Keratinocyte (primary cell): ENCODE results near the gene FGFR3. TPM values are rescaled to one million over a fixed set of nuclear protein-coding genes. Genes with fewer than 3 reads are reported as not detected.

Experiments used
- DNase-seq: peaks from one replicate; pipeline ENCODE4 v3.0.0-alpha.2; 2011; ENCODE audit warnings: low read depth, missing footprints, low spot score
- FAIRE-seq: peaks from 2 replicates; lab custom pipeline; 2011; peaks lifted over from hg19 to GRCh38; lab: Jason Lieb, UNC
- H2AFZ ChIP-seq: 2 replicates; pipeline ENCODE4 v1.6.0; 2012; ENCODE audit warnings: low read length, control low read depth, inconsistent platforms; ENCODE audit not compliant: control insufficient read depth
- H3K27ac ChIP-seq: 2 replicates; pipeline ENCODE4 v1.5.1; 2011; ENCODE audit warnings: low read length; ENCODE audit not compliant: control insufficient read depth, insufficient read depth
- H3K27me3 ChIP-seq: 3 replicates; pipeline ENCODE4 v1.6.0; 2011; ENCODE audit warnings: low read length; ENCODE audit not compliant: control insufficient read depth, insufficient read depth; ENCODE audit errors: extremely low read depth
- H3K36me3 ChIP-seq, 2 experiments: 2 replicates in 1 of 2; 3 replicates in 1 of 2; pipeline ENCODE4 v1.5.1; 2011; ENCODE audit warnings: low read length in 2 of 2, mild to moderate bottlenecking in 1 of 2; ENCODE audit not compliant: control insufficient read depth in 2 of 2, insufficient read depth in 2 of 2; ENCODE audit errors: extremely low read depth in 1 of 2
- H3K4me1 ChIP-seq: 3 replicates; pipeline ENCODE4 v1.5.1; 2011; ENCODE audit warnings: low read length; ENCODE audit not compliant: control insufficient read depth, insufficient read depth; ENCODE audit errors: extremely low read depth
- H3K4me2 ChIP-seq: 3 replicates; pipeline ENCODE4 v1.6.0; 2011; ENCODE audit warnings: low read depth, low read length; ENCODE audit not compliant: control insufficient read depth, insufficient read depth; ENCODE audit errors: extremely low read depth
- H3K4me3 ChIP-seq, 3 experiments: fragments of 200-600 bp in 1 of 3; sonication (generic) in 1 of 3; 2 replicates in 2 of 3; 3 replicates in 1 of 3; pipeline ENCODE4 v1.5.1; 2011 to 2016; ENCODE audit warnings: low read length in 3 of 3, mild to moderate bottlenecking in 3 of 3, control low read depth in 2 of 3, inconsistent platforms in 1 of 3, low read depth in 1 of 3, mixed read lengths in 1 of 3, mixed run types in 1 of 3, moderate library complexity in 1 of 3; ENCODE audit not compliant: control insufficient read depth in 2 of 3, insufficient read depth in 2 of 3; ENCODE audit errors: extremely low read depth in 1 of 3
- H3K79me2 ChIP-seq: 2 replicates; pipeline ENCODE4 v1.6.0; 2012; ENCODE audit warnings: low read length; ENCODE audit not compliant: control insufficient read depth, insufficient read depth
- H3K9ac ChIP-seq: 3 replicates; pipeline ENCODE4 v1.6.0; 2011; ENCODE audit warnings: low read length; ENCODE audit not compliant: control insufficient read depth, insufficient read depth; ENCODE audit errors: extremely low read depth
- H3K9me1 ChIP-seq: 3 replicates; pipeline ENCODE4 v1.6.0; 2011; ENCODE audit warnings: low read length; ENCODE audit not compliant: control insufficient read depth, insufficient read depth; ENCODE audit errors: extremely low read depth
- H3K9me3 ChIP-seq: 2 replicates; pipeline ENCODE4 v1.5.1; 2012; ENCODE audit warnings: low read depth, low read length; ENCODE audit not compliant: control insufficient read depth
- H4K20me1 ChIP-seq: 3 replicates; pipeline ENCODE4 v1.6.0; 2011; ENCODE audit warnings: low read length; ENCODE audit not compliant: control insufficient read depth, insufficient read depth; ENCODE audit errors: extremely low read depth
- CTCF ChIP-seq, 3 experiments: IDR thresholded peaks in 1 of 3; conservative IDR thresholded peaks in 1 of 3; optimal IDR thresholded peaks in 1 of 3; 2 replicates in 2 of 3; 3 replicates in 1 of 3; pipeline versions ENCODE3 to v1.5.1; 2011; ENCODE audit warnings: low read length in 3 of 3, mild to moderate bottlenecking in 3 of 3, moderate library complexity in 2 of 3, control low read depth in 1 of 3, inconsistent platforms in 1 of 3; ENCODE audit not compliant: insufficient read depth in 2 of 3; ENCODE audit errors: extremely low read depth in 1 of 3
- EZH2 ChIP-seq: IDR thresholded peaks from one replicate; pipeline ENCODE4 v1.6.1; 2012; ENCODE audit warnings: inconsistent platforms, mild to moderate bottlenecking, low read length, moderate library complexity
- dilution Hi-C: fragments of 300-500 bp; cut with MboI; formaldehyde crosslinking; loops from one replicate; pipeline ENCODE4 v1.7.0; 2020; ENCODE audit warnings: low sequenced_read_pairs; ENCODE audit not compliant: extremely low pct_ligation_motif_present
- polyA plus RNA-seq, 5 experiments: library from polyadenylated mRNA; depleted of rRNA in 3 of 5; stranded (reverse) in 3 of 5; stranded (forward) in 1 of 5; unstranded in 1 of 5; fragments of >200 nt; gene quantifications; 1 replicate in 1 of 5; 2 replicates in 3 of 5; 3 replicates in 1 of 5; pipeline versions ENCODE4 v1.2.1 to v1.2.3, GENCODE V29; 2011 to 2012; ENCODE audit warnings: missing spikeins in 2 of 5, low read depth in 1 of 5, low replicate concordance in 1 of 5

FGFR3 gene
- polyA plus RNA-seq, 1 donor (not counting 4 experiments of a cell fraction or from before 2014, with no cell fraction given): 45.2 TPM

GRCh38 chr4:1855333-1856070 lies 62.4 kb downstream of the FGFR3 start:
- peak overlapping the region; percentile 68 for H2AFZ ChIP-seq
- TF ChIP-seq CTCF (optimal IDR thresholded peaks at IDR 0.05 in 1 of 3, IDR thresholded peaks at IDR 0.05 in 1 of 3, conservative IDR thresholded peaks at IDR 0.05 in 1 of 3; ENCODE audit: extremely low read depth in 1 of 3, insufficient read depth in 2 of 3, low read length in 3 of 3) (no peak), EZH2 (no peak)
- H3K27me3 ChIP-seq: no peaks in the 10 kb centered on the region
- dilution Hi-C loops: no loop called here
- peak overlapping the region; percentile 96 for H3K4me2 ChIP-seq
- H3K4me1 ChIP-seq: peaks cover 30% of the 10 kb centered on the region
- peak overlapping the region; percentile 76 for H3K27ac ChIP-seq
- H3K79me2 ChIP-seq: peaks cover 70% of the 10 kb centered on the region
- no peak for FAIRE-seq
- DNase-seq: no peak
- H3K9me1 ChIP-seq: peaks cover 11% of the 10 kb centered on the region
- peaks cover 0 to 7% of the 10 kb centered on the region in 2 experiments for H3K36me3 ChIP-seq
- no peaks in the 10 kb centered on the region for H3K9me3 ChIP-seq
- peaks cover 6% of the 10 kb centered on the region for H4K20me1 ChIP-seq
- H3K4me3 ChIP-seq: peak overlapping the region; percentile 82 to 98 (median 91)
- peak overlapping the region; percentile 94 for H3K9ac ChIP-seq

- Histone ChIP-seq H3K36me3 (peaks cover 0 to 4% of the 10 kb centered on the region in 2 experiments), H3K27ac (peak within 1 kb of the TSS; percentile 76), H3K9me3 (no peaks in the 10 kb centered on the region), H3K4me1 (peaks cover 30% of the 10 kb centered on the region), H3K27me3 (no peaks in the 10 kb centered on the region), H2AFZ (peak within 1 kb of the TSS; percentile 86), H3K4me3 (peak within 1 kb of the TSS; percentile 82 to 98 (median 91)), H3K9me1 (peaks cover 9% of the 10 kb centered on the region), H3K4me2 (peak within 1 kb of the TSS; percentile 96), H4K20me1 (peaks cover 6% of the 10 kb centered on the region), H3K9ac (peak within 1 kb of the TSS; percentile 94), H3K79me2 (peaks cover 62% of the 10 kb centered on the region)
- DNase-seq: peak; percentile 70
- TF ChIP-seq EZH2 (no peak), CTCF (optimal IDR thresholded peaks at IDR 0.05 in 1 of 3, IDR thresholded peaks at IDR 0.05 in 1 of 3, conservative IDR thresholded peaks at IDR 0.05 in 1 of 3; ENCODE audit: extremely low read depth in 1 of 3, insufficient read depth in 2 of 3, low read length in 3 of 3) (no peak)
- FAIRE-seq: peak; percentile 66
- dilution Hi-C loops: no loop called here
Measured at GRCh38 chr4:1856071-1856942, 63.2 kb downstream of the FGFR3 start, which contains the start of gene LETM1. Gene LETM1, minus strand, starts transcription at chr4:1856156. Its CDS starts 206 bp downstream, at chr4:1855950.
